Measurements from ENCODE around the gene ATP9A. TPM values are rescaled to one million over a fixed set of nuclear protein-coding genes. Genes with fewer than 3 reads are reported as not detected.

The ATP9A gene
- total and polyA plus RNA-seq, 2 of the 4 experiments (the other 2 are of a cell fraction): 10.6 to 22.4 TPM

DNA sequence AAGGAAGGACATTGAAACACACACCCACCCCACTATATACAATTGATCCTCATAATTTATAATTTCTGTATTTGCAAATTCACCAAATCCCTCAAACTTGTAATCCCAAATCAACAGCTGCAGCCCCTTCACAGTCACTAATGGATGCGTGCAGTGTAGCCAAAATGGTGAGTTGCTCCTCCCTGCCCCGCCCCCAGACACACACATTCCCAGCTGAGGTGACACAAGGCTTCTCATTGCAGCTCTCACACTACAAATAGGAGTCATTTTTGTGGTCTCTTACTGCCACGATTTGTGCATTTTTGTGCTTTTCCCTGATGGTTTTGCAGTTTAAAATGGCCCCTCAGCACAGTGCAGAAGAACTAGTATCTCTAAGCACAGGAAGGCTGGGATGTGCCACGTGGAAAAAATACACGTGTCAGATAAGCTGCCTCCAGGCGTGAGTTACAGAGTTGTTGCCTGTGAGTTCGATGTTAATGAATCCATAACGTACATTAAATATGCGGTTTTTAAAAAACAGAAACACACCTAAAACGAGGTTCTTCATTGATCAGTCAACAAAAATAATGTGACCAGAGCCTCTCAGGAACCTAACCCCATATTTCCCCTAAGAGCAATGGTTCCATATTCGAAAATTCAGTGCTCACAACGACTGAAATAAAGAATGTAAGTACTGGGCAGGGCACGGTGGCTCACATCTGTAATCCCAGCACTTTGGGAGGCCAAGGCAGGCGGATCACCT, 8.2 kb downstream of the ATP9A start (continued):
- no peak for TF ChIP-seq NFE2L2 (IDR thresholded peaks at IDR 0.05; ENCODE audit: low read depth, low read length)
- TF ChIP-seq CHD1 (IDR thresholded peaks at IDR 0.05; ENCODE audit: low read depth, low read length): no peak

DNA sequence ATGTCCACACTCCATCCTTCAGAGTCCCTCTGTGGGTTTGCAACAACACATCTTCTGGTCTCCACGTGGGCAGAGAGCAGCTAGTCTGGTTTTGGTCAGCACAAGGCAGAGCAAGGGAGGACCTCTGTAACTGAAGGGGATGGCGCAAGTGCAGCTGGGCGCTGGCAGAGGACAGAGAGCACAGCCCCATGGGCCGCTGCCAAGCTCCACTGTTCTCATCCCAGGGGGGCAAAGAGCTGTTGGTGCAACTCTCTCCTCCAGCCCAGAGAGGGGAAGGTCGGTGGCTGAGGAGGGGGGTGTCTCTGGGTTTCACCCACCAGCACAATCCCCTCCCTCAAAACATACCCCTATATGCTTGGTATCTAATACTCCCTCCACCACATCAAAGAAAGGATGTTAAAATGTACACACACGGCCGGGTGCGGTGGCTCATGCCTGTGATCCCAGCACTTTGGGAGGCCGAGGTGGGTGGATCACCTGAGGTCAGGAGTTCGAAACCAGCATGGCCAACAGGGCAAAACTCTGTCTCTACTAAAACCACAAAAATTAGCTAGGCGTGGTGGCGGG, 9.1 kb downstream of the ATP9A start:
- H3K4me3 ChIP-seq (ENCODE audit: insufficient read depth, low read depth, low read length): no peak overlapping the region
- in situ Hi-C loops (cut with MboI; ENCODE audit: low sequenced_read_pairs) (loop anchor here (25.0 kb wide), 1 partner anchor 772 kb away; no protein-coding TSS in a partner anchor), dilution Hi-C loops (cut with HindIII; ENCODE audit: low sequenced_read_pairs, unreplicated experiment) (no loop called here), intact Hi-C loops (cut with micrococcal nuclease) (no loop called here)
- peak overlapping the region; percentile 56; the same call in 1 of the 2 replicates for H3K14ac ChIP-seq (replicated peaks; ENCODE audit: low read depth, low read length)
- H4K8ac ChIP-seq (ENCODE audit: low read depth in 2 of 2, low read length in 2 of 2): no peak overlapping the region; a peak in 1 of 4 replicates
- H3K36me3 ChIP-seq (ENCODE audit: control insufficient read depth, insufficient read depth, low read length): 0 out of 2 replicates have a peak, but pooled peaks cover 2% of the 10 kb centered on the region
- no peaks in the 10 kb centered on the region; the same call in 1 of the 2 replicates for H3K9me3 ChIP-seq (ENCODE audit: control insufficient read depth, insufficient read depth, low read length)
- ATAC-seq (ENCODE audit: low read depth): no peak
- no peaks in the 10 kb centered on the region for H3K27me3 ChIP-seq (ENCODE audit: control insufficient read depth, insufficient read depth, low read length)
- H3K79me1 ChIP-seq (ENCODE audit: low read depth in 1 of 2, low read length in 2 of 2): peaks cover 10 to 70% of the 10 kb centered on the region in 2 experiments
- ChIA-PET POLR2A (ENCODE audit: unreplicated experiment) (no interaction called here), CTCF (interaction anchor here (1.9 kb wide), 1 partner anchor 9 kb away, joined by 4 read pairs; no protein-coding TSS in a partner anchor)
- H3K23ac ChIP-seq (ENCODE audit: low read depth, low read length): peak overlapping the region; percentile 39; the same call in 1 of the 2 replicates
- no peak overlapping the region for H2AFZ ChIP-seq (replicated peaks; ENCODE audit: low read length, poor library complexity)
- H2BK5ac ChIP-seq (ENCODE audit: low read depth, low read length, poor library complexity, severe bottlenecking): no peak overlapping the region
- H3K4ac ChIP-seq (ENCODE audit: low read depth, low read length): peak overlapping the region; percentile 80
- H2BK15ac ChIP-seq (ENCODE audit: low read depth, low read length): no peak overlapping the region; the same call in 2 of the 3 replicates
- H3K4me1 ChIP-seq (ENCODE audit: control insufficient read depth, insufficient read depth, low read length): peaks cover 8% of the 10 kb centered on the region
- no peak overlapping the region for H3K4me2 ChIP-seq (ENCODE audit: low read depth, low read length)
- H3K18ac ChIP-seq (ENCODE audit: low read depth, low read length): no peak overlapping the region
- BruUV-seq (replicated peaks): no TSS peak
- no peak overlapping the region for H3K9ac ChIP-seq (ENCODE audit: low read depth, low read length)
- no peak for DNase-seq
- H2BK120ac ChIP-seq (ENCODE audit: low read depth, low read length): peak overlapping the region; percentile 32
- TF ChIP-seq, protein P1, sequence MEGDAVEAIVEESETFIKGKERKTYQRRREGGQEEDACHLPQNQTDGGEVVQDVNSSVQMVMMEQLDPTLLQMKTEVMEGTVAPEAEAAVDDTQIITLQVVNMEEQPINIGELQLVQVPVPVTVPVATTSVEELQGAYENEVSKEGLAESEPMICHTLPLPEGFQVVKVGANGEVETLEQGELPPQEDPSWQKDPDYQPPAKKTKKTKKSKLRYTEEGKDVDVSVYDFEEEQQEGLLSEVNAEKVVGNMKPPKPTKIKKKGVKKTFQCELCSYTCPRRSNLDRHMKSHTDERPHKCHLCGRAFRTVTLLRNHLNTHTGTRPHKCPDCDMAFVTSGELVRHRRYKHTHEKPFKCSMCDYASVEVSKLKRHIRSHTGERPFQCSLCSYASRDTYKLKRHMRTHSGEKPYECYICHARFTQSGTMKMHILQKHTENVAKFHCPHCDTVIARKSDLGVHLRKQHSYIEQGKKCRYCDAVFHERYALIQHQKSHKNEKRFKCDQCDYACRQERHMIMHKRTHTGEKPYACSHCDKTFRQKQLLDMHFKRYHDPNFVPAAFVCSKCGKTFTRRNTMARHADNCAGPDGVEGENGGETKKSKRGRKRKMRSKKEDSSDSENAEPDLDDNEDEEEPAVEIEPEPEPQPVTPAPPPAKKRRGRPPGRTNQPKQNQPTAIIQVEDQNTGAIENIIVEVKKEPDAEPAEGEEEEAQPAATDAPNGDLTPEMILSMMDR (conservative IDR thresholded peaks at IDR 0.05; ENCODE audit: low read depth, low read length): no peak
- TF ChIP-seq MAFK (IDR thresholded peaks at IDR 0.05; ENCODE audit: low read depth, low read length) (no peak), POLR2A (IDR thresholded peaks at IDR 0.05; ENCODE audit: low read depth, low read length) (no peak), RAD21 (IDR thresholded peaks at IDR 0.05; ENCODE audit: low read length) (no peak), FOS (IDR thresholded peaks at IDR 0.05; ENCODE audit: low read depth, low read length) (no peak), RCOR1 (IDR thresholded peaks at IDR 0.05; ENCODE audit: insufficient replicate concordance, low read length) (no peak), CHD1 (IDR thresholded peaks at IDR 0.05; ENCODE audit: low read depth, low read length) (no peak), NFE2L2 (IDR thresholded peaks at IDR 0.05; ENCODE audit: low read depth, low read length) (no peak)
- no peak overlapping the region for H4K5ac ChIP-seq (ENCODE audit: low read depth, low read length)
- no peak overlapping the region for H3K27ac ChIP-seq (ENCODE audit: insufficient read depth, low read length)
- peak overlapping the region; percentile 8 for H2AK9ac ChIP-seq (replicated peaks; ENCODE audit: low read depth, low read length, poor library complexity)
- H4K91ac ChIP-seq (ENCODE audit: insufficient read depth, low read depth, low read length): peak overlapping the region; percentile 47; the same call in 1 of the 2 replicates
- 80% methylated on average over 1 of the region's 12 CpGs; no CpG with 5 or more reads in 1 of the 2 experiments for WGBS, 2 experiments (ENCODE audit: extremely low coverage in 2 of 2, insufficient read length in 1 of 2)
- peak overlapping the region; percentile 78; the same call in 1 of the 2 replicates for H2AK5ac ChIP-seq (ENCODE audit: low read depth, low read length)
- H4K20me1 ChIP-seq (ENCODE audit: insufficient read depth, low read length): no peaks in the 10 kb centered on the region
- peaks cover 10% of the 10 kb centered on the region for H3K9me1 ChIP-seq (ENCODE audit: insufficient read depth, low read length)
- no peak overlapping the region for H2BK20ac ChIP-seq (ENCODE audit: low read depth, low read length)
- no peak overlapping the region for H3K56ac ChIP-seq (ENCODE audit: extremely low read depth, insufficient read depth, low read length)
